IPS DF 6.9 (cell line): ENCODE results near the gene AKAP12.

Source experiments
- DNase-seq: peaks from one replicate; pipeline ENCODE4 v3.0.0-alpha.2; 2013; ENCODE audit warnings: low read depth, low spot score
- H3K27ac ChIP-seq: one replicate; pipeline ENCODE4 v1.5.1; 2013; ENCODE audit warnings: low read length, control low read depth
- H3K27me3 ChIP-seq: 2 replicates; pipeline ENCODE4 v1.6.1; 2013; ENCODE audit warnings: mild to moderate bottlenecking, low read length; ENCODE audit not compliant: control insufficient read depth, insufficient read depth
- H3K36me3 ChIP-seq: 2 replicates; pipeline ENCODE4 v1.6.1; 2013; ENCODE audit warnings: low read length; ENCODE audit not compliant: control insufficient read depth, insufficient read depth
- H3K4me1 ChIP-seq: 2 replicates; pipeline ENCODE4 v1.6.1; 2013; ENCODE audit warnings: low read length; ENCODE audit not compliant: control insufficient read depth, insufficient read depth
- H3K4me3 ChIP-seq: 2 replicates; pipeline ENCODE4 v1.5.1; 2013; ENCODE audit warnings: mild to moderate bottlenecking, low read length
- H3K9me3 ChIP-seq: 2 replicates; pipeline ENCODE4 v1.6.1; 2013; ENCODE audit warnings: low read length, inconsistent platforms; ENCODE audit not compliant: control insufficient read depth, insufficient read depth
- WGBS: extraction: QIAGEN DNeasy Blood & Tissue Kit; methylation state at CpG from one replicate; pipeline ENCODE4 v1.1.7; 2013; ENCODE audit warnings: mixed read lengths, missing lambda C conversion rate; ENCODE audit not compliant: insufficient read length, insufficient coverage; 5-methylcytosine and 5-hydroxymethylcytosine counted together

The AKAP12 gene

GRCh38 chr6:151255811-151256210, 16.0 kb downstream of the AKAP12 start:
- DNase-seq, result no peak
- H3K9me3 ChIP-seq, result no peaks in the 10 kb centered on the region
- H3K4me3 ChIP-seq, result no peak overlapping the region
- H3K36me3 ChIP-seq, result no peaks in the 10 kb centered on the region
- no CpG with 5 or more reads among the region's 3 CpGs for WGBS
- H3K27me3 ChIP-seq, result no peaks in the 10 kb centered on the region
- no peaks in the 10 kb centered on the region for H3K4me1 ChIP-seq
- H3K27ac ChIP-seq, result no peak overlapping the region

GRCh38 chr6:151257985-151258445, 18.2 kb downstream of the AKAP12 start:
- no peak overlapping the region for H3K27ac ChIP-seq
- no peak for DNase-seq

GRCh38 chr6:151260205-151260604, 20.4 kb downstream of the AKAP12 start:
- Histone ChIP-seq H3K9me3 (no peaks in the 10 kb centered on the region), H3K4me3 (no peak overlapping the region), H3K27me3 (no peaks in the 10 kb centered on the region), H3K27ac (no peak overlapping the region), H3K36me3 (no peaks in the 10 kb centered on the region), H3K4me1 (no peaks in the 10 kb centered on the region)
- no peak for DNase-seq
- WGBS, result no CpG with 5 or more reads among the region's 4 CpGs

More at GRCh38 chr6:151257985-151258445, 18.2 kb downstream of the AKAP12 start:
- Histone ChIP-seq H3K4me3 (no peak overlapping the region), H3K36me3 (no peaks in the 10 kb centered on the region), H3K9me3 (no peaks in the 10 kb centered on the region), H3K4me1 (no peaks in the 10 kb centered on the region), H3K27me3 (no peaks in the 10 kb centered on the region)
- no CpG with 5 or more reads among the region's 4 CpGs for WGBS

GRCh38 chr6:151263035-151263434, 23.3 kb downstream of the AKAP12 start:
- no peaks in the 10 kb centered on the region for H3K9me3 ChIP-seq
- no peaks in the 10 kb centered on the region for H3K4me1 ChIP-seq
- no peak overlapping the region for H3K27ac ChIP-seq
- DNase-seq, result no peak
- no peak overlapping the region for H3K4me3 ChIP-seq
- WGBS, result no CpG with 5 or more reads among the region's 1 CpG
- no peaks in the 10 kb centered on the region for H3K36me3 ChIP-seq
- no peaks in the 10 kb centered on the region for H3K27me3 ChIP-seq

GRCh38 chr6:151263967-151264366, 24.2 kb downstream of the AKAP12 start:
- no peak for DNase-seq
- no peak overlapping the region for H3K27ac ChIP-seq
- H3K9me3 ChIP-seq, result no peaks in the 10 kb centered on the region
- H3K36me3 ChIP-seq, result no peaks in the 10 kb centered on the region
- no CpG with 5 or more reads among the region's 3 CpGs for WGBS
- H3K4me3 ChIP-seq, result no peak overlapping the region
- no peaks in the 10 kb centered on the region for H3K27me3 ChIP-seq
- H3K4me1 ChIP-seq, result no peaks in the 10 kb centered on the region

GRCh38 chr6:151265282-151265681, 25.5 kb downstream of the AKAP12 start:
- DNase-seq, result no peak
- no peaks in the 10 kb centered on the region for H3K9me3 ChIP-seq
- no peaks in the 10 kb centered on the region for H3K27me3 ChIP-seq
- H3K4me3 ChIP-seq, result no peak overlapping the region
- no peaks in the 10 kb centered on the region for H3K4me1 ChIP-seq
- H3K36me3 ChIP-seq, result no peaks in the 10 kb centered on the region
- no peak overlapping the region for H3K27ac ChIP-seq

- whole genome bisulfite sequencing, result no CpG with 5 or more reads among the region's 4 CpGs
- DNase-seq, result no peak
- no peaks in the 10 kb centered on the region for H3K9me3 ChIP-seq
Measured at GRCh38 chr6:151269321-151269995, 29.7 kb downstream of the AKAP12 start.

GRCh38 chr6:151275121-151275520, 35.4 kb downstream of the AKAP12 start:
- Histone ChIP-seq H3K4me3 (no peak overlapping the region), H3K27me3 (no peaks in the 10 kb centered on the region), H3K9me3 (no peaks in the 10 kb centered on the region), H3K36me3 (no peaks in the 10 kb centered on the region), H3K4me1 (no peaks in the 10 kb centered on the region), H3K27ac (no peak overlapping the region)
- no CpG with 5 or more reads among the region's 6 CpGs for WGBS
- no peak for DNase-seq

More at GRCh38 chr6:151269321-151269995, 29.7 kb downstream of the AKAP12 start:
- Histone ChIP-seq H3K27ac (no peak overlapping the region), H3K4me1 (no peaks in the 10 kb centered on the region), H3K4me3 (no peak overlapping the region), H3K36me3 (no peaks in the 10 kb centered on the region), H3K27me3 (no peaks in the 10 kb centered on the region)

- Histone ChIP-seq H3K36me3 (no peaks in the 10 kb centered on the region), H3K4me3 (no peak overlapping the region), H3K27me3 (no peaks in the 10 kb centered on the region), H3K9me3 (no peaks in the 10 kb centered on the region), H3K27ac (no peak overlapping the region), H3K4me1 (no peaks in the 10 kb centered on the region)
- no peak for DNase-seq
- WGBS, result no CpG with 5 or more reads among the region's 4 CpGs
Measured at GRCh38 chr6:151275566-151275965, 35.8 kb downstream of the AKAP12 start.

- Histone ChIP-seq H3K36me3 (no peaks in the 10 kb centered on the region), H3K4me1 (no peaks in the 10 kb centered on the region), H3K27ac (no peak overlapping the region), H3K27me3 (no peaks in the 10 kb centered on the region), H3K4me3 (no peak overlapping the region), H3K9me3 (no peaks in the 10 kb centered on the region)
- WGBS, result no CpG with 5 or more reads among the region's 4 CpGs
- no peak for DNase-seq
Measured at GRCh38 chr6:151276112-151276740, 36.5 kb downstream of the AKAP12 start.

GRCh38 chr6:151279891-151280290, 40.1 kb downstream of the AKAP12 start:
- DNase-seq, result no peak
- Histone ChIP-seq H3K36me3 (no peaks in the 10 kb centered on the region), H3K27ac (no peak overlapping the region), H3K27me3 (no peaks in the 10 kb centered on the region), H3K4me3 (no peak overlapping the region), H3K4me1 (no peaks in the 10 kb centered on the region), H3K9me3 (no peaks in the 10 kb centered on the region)
- no CpG with 5 or more reads among the region's 2 CpGs for WGBS
